DMS153 (cell line): ENCODE results near the gene LTBP1.
"Not testable (repeated sequence)": the region's sequence is repeated elsewhere in the genome, so short reads cannot be mapped to it uniquely, and the experiment has no call there.

Experiments
- DNase-seq: peaks from one replicate; lab custom pipeline; 2025; lab: John Stamatoyannopoulos, UW

LTBP1 gene, protein sequence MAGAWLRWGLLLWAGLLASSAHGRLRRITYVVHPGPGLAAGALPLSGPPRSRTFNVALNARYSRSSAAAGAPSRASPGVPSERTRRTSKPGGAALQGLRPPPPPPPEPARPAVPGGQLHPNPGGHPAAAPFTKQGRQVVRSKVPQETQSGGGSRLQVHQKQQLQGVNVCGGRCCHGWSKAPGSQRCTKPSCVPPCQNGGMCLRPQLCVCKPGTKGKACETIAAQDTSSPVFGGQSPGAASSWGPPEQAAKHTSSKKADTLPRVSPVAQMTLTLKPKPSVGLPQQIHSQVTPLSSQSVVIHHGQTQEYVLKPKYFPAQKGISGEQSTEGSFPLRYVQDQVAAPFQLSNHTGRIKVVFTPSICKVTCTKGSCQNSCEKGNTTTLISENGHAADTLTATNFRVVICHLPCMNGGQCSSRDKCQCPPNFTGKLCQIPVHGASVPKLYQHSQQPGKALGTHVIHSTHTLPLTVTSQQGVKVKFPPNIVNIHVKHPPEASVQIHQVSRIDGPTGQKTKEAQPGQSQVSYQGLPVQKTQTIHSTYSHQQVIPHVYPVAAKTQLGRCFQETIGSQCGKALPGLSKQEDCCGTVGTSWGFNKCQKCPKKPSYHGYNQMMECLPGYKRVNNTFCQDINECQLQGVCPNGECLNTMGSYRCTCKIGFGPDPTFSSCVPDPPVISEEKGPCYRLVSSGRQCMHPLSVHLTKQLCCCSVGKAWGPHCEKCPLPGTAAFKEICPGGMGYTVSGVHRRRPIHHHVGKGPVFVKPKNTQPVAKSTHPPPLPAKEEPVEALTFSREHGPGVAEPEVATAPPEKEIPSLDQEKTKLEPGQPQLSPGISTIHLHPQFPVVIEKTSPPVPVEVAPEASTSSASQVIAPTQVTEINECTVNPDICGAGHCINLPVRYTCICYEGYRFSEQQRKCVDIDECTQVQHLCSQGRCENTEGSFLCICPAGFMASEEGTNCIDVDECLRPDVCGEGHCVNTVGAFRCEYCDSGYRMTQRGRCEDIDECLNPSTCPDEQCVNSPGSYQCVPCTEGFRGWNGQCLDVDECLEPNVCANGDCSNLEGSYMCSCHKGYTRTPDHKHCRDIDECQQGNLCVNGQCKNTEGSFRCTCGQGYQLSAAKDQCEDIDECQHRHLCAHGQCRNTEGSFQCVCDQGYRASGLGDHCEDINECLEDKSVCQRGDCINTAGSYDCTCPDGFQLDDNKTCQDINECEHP (N-terminal part only)

DNA sequence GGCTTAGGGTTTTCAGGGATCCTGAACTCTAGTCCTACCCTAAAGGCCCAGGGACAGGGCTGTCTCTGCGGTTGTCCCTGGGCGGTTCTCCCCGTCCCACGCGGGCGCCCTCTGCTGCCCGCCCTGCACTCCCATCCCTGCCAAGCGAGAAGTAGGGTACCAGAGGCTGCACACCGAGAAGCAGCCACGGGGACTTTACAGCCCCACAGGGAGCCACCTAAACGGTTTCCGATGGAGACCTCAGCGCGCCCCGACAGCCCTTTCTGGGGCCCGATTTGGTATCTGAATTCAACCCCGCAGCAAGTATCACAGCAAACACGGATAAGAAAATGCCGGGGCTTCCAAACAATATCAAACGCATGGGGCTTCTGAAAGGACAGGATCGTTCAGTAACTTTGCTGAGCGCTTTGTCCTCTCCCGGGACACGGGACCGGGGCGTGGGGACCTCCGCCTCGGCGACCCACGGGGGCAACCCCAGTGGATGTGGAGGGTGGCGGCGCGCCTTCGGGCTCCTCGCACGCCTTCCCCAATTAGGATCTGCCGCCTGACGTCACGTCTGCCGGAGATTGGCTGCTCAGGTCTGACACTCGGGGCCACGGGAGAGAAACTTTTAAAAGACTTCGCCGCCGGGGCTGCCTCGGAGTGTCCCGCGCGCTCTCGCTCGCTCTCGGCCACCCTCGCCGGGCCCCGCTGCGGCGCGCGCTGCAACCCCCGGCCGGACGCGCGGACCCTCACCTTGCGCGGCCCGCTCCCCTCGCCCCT lies at the start of gene LTBP1:
TSS of gene LTBP1 (plus strand) at position 640 of the 762 bp plus-strand sequence. CDS start 372 bp downstream, outside the sequence.
- no peak for DNase-seq

DNA sequence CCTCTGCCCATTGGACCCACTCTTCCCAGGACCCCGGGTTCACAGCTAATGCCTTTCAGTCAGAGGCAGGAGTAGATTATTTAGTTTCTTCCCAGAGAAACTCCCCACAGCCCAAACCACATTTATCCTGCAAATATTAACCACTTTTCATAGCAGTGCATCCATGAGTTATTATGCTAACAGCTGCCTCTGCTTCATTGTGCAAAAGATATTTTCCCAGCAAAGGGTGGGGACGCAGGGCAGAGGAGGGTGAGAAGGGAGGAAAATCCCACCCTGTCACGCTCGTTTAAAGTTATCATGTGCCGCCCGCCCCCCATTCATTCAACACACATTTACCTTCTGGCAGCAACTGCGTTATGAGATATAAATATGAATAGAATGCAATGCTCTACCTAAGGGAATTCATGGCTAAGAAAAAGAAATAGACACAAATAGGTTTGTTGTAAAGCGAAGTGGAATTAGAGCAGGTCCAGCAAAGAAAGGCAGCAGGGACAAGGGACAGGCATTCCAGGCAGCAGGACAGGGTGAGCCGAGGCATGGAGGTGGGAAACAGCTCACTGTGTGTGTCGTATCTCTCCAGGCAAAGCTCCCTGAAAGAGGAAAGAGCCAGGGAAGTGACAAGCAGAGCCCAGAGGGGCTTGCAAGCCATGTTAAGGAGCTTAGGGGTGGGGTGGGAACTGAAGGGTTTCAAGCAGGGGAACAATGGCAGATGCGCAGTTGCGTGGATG lies 46.3 kb upstream of the LTBP1 start:
- no peak for DNase-seq

DNA sequence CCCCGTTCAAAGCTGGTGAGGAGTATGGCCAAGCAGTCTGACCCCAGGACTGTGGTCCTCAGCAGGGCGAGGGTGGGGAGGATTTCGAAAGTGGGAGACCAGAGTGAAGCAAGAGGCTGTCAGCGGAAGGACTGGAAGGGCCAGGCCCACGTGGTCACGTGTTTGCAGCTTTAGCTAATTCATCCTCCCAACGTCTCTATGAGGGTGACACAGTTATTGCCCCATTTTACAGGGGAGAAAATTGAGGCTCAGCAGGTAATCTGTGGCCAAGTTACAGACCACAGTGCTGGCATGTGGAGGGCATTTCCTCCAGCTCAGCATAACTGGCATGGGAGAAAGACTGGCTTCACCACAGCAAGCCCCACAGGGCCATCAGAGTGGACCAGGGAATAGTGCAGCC lies 45.4 kb upstream of the LTBP1 start:
- no peak for DNase-seq

DNA sequence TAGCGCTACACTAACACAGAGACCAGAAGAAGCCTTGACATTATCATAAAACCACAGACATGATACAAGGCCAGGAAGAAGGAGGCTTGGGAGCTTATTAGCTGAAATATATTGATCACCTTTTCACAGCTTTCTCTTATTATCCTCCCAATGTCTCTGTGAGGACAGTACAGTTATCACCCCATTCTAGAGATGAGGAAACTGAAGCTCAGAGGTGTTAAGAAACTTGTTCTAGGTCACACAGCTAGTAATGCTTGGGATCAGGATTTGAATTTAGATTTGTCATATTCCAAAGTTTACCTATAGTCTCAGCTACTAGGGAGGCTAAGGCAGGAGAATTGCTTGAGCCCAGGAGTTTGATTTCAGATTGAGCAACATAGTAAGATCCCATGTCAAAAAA lies 44.6 kb upstream of the LTBP1 start:
- no peak for DNase-seq

DNA sequence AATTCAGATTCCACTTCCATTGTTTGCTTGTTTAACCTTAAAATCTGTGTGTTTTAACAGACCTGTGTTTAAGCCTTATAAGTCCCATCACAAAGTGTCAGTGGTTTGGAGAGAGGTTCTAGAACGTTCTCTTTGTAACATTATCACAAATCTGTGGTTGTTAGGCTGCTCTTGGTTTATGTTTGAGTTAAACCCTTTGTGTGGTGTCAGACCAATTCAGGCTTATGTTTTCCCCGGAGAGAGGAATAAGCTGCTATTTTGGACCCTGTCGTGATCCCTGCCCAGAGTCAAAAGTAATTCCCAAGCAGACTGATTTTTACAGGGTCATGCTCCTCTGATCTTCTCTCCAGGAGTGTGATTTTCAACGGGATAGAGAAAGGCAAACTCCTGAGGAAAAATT lies 43.8 kb upstream of the LTBP1 start:
- DNase-seq = no peak

DNA sequence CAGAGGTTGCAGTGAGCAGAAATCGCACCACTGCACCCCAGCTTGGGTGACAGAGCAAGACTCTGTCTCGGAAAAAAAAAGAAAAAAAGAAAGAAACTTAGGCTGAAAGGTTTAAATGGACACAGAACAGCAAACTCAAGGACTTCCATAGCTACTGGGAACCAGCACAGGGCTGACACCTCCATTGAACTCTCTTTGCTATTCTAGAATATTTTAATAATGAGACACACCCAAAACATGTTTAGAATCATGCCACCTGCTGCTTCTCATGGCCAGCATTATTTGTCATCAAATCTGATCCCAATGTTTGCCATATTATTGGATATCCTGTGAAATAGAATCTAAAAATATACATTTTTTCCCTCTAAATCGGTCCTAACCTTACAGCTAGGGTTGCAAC lies 42.7 kb upstream of the LTBP1 start:
- DNase-seq = no peak

DNA sequence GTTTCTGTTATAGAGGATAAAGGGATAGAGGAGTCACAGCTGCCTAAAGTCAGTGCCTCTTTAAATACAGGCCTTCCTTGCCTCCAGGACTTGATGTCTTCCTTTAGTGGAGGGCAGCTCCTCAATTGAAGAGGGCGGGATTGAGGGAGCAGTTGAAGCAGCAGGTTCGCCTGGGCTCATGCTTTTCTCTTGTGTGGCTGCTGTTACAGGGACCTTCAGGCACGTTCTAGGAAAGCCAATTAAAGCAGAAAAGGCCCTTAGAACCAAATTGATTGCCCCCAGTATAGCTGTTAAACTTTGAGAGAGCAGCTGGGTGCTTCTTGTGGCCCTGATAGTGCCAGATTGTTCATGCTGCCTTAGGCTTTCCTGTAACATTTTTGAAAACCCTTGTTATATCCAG lies 42.0 kb upstream of the LTBP1 start:
- DNase-seq = no peak

DNA sequence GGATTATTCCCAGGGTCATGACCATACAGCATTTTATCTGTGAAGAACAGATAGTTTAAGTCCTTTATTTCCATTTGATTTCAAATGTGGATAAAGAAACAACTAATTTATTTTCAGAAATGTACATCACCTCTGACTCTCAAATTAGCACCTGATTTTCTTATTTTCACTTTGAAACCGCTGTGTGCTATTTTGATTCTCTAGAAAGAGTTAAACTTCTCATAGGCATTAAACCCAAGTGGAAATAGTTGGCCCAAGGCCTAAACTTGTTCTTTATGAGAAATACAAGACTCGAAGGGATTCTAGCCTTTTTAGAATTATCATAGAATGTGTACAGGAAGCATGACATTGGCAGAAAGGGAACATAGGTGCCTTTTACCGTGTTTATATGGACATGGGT lies 41.5 kb upstream of the LTBP1 start:
- no peak for DNase-seq

DNA sequence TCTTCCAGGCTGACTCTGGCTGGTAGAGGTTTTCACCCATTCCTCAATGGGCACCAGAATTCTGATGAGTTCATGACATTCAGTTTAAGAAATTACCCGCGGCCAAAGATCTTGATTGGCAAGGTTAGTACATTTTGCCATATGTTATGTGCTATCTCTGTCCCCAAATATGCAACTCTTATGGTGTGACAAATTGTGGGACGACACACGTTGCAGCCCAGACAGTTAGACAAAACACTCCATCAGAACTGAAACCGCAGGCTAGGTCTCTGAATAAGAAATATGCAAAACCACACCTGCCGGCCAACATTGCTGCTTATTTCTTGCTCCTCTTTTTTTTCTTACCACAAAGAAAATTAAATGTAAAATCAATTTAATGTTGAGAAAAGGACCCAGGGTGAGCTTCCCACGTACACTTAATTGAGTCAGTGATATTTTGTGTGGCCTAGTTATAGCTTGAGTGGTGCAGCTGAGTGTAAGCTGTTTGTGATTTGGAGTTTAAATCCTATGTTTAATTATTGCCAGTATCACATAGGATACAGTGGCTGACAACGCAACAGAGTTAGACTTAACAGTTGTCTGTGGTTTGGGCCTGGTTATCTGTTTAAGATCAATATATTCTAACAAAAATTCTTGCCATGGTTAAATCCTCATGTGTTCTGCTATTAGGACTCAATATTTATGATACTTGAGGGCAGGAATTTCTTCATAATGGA lies 35.7 kb upstream of the LTBP1 start:
- DNase-seq = no peak

DNA sequence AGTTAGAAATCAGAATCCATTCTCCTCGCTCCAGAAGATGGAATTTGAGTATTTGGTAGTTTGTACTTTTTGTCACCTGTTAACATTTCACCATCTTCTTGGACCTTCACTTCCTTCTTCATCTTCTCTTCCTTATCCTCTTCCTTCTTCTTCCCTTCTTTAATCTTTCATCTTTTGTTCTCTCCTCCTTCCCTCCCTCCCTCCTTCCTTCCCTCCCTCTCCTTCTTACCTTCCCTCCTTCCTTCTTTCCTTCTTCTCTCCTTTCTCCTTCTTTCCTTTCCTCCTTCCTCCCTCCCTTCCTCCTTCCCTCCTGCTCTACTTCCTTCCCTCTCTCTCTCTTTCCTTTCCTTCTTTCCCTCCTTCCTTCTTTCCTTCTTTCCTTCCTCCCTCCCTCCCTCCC lies 31.1 kb upstream of the LTBP1 start:
- no peak for DNase-seq

DNA sequence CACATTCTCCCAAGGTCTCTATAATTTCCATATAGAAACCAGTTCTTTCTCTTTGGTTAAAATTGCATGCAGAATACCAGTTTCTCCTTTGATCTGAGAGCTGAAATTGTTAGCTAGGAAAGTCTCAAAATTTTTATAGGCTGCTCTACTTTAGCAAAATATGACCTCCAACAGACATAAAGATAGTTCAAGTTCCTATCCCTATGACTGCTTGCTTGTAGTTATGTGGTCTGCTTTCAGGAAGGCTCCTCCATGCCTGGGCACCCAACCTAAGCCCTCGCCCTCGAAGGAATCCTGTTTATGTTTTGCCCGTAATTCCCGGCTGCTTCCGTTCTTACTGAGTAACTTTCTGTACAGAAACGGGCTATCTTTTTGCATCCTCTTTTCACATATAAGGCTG lies 28.0 kb upstream of the LTBP1 start:
- no peak for DNase-seq

DNA sequence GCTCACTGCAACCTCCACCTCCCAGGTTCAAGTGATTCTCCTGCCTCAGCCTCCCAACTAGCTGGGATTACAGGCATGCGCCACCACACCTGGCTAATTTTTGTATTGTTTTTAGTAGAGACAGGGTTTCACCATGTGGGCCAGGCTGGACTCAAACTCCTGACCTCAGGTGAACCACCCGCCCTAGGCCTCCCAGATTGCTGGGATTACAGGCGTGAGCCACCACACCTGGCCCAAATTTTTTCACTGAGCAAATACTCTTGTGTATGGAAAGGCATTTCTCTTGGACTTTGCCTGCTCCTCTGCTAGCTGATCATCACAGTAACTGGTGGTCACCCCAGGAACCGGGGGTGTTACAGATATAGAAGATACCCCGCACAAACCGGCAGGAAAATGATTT lies 26.9 kb upstream of the LTBP1 start:
- DNase-seq = not testable (repeated sequence)

DNA sequence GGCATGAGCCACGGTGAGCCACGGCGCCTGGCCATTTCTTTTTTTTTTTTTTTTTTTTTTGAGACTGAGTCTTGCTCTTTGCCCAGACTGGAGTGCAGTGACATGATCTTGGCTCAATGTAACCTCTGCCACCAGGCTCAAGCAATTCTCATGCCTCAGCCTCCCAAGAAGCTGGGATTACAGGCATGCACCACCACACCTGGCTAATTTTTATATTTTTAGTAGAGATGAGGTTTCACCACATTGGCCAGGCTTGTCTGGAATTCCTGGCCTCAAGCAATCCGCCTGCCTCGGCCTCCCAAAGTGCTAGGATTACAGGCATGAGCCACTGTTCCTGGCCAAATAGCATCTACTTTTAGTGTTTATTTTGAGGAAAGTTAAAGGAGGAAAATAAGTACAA lies 25.3 kb upstream of the LTBP1 start:
- DNase-seq = not testable (repeated sequence)

DNA sequence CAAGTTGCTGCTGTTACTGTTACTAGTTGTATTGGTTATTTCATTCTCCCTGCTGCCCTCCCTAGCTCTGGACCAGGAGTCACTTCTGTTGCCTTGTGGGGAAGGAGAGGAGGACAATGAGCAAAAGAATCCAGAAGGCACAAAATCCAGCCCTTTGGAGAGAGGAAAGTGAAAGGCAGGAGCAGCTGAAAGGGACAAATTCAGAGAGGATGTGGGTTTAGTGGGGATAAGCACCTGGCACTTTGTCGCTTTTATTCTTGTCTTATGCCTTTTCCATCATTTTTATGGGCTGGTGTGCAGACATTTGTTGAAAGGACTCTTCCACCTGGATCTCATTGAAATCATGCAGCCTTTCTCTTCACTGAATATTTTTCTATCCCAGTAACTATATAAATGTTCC lies 24.3 kb upstream of the LTBP1 start:
- no peak for DNase-seq

DNA sequence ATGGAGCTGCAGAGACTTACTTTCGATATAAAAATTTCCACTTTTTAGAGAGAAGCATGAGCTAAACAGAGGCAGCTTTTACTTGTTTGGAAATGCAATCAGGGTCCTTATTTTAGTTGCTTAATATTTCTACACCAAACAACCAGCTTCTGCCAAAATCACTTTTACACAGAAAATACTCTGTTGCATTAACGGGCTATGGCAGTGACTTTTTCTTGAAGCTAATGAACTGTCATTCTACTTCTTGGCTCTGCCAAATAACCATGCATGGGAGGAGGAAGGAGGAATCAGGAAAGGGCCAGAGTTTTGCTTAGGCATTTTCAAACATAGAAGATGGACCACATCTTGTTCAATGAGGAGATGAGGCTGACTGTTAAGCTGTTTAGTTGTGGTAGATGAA lies 23.6 kb upstream of the LTBP1 start:
- no peak for DNase-seq

DNA sequence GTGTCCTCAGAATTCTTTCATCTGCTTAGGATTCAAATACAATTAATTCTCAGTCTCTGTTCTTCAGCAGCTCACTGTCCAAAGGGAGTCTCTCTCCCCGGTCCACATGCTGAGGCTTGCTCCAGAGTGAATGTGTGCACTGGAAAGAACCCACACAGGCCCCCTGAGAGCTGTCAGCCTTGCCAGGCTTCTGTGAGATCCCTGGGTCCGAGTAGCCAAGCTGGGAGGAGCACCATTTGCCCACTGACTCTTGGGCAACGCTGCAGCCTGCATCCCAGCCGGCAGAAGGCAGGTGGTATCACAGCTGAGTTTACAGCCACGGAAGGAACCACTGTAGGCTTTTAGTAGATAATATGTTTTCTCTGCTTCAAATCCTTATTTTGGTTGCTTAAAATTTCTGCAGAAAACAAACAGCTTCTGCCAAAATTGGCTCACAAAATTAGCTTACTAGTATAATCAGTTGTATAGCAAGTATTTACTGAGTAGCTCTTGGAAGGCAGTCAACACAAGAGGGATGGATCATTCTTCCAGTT lies 21.4 kb upstream of the LTBP1 start:
- DNase-seq = no peak

DNA sequence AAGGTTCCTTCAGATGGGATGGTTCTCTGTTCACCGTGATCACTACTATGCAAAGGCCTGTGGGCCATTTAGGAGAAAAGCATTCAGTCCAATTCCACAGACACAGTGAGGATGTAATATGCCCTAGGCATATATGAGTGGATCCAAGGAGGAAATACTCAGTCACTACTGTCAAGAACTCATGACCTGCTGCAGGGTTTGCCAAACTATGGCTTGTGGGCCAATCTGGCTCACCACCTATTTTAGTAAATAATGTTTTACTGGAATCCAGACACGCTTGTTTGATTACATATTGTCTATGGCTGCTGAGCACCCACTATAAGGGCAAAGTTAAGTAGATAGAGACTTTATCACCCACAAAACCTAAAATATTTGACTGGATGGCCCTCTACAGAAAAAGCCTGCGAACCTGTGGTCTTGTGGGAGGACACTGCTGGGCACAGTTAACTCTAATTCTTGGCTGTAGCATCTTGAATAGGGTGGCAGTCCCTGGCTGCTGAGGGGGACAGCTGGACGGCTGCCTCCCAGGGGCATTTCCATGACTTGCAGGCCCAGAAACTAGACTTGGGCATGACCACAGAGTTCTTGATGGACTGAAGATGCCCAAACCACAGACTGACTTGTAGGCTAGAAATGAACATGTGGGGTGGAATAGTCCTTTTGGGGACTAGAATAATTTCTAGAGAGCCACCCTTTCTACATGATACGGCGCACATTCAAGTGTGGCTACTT lies 20.6 kb upstream of the LTBP1 start:
- no peak for DNase-seq

DNA sequence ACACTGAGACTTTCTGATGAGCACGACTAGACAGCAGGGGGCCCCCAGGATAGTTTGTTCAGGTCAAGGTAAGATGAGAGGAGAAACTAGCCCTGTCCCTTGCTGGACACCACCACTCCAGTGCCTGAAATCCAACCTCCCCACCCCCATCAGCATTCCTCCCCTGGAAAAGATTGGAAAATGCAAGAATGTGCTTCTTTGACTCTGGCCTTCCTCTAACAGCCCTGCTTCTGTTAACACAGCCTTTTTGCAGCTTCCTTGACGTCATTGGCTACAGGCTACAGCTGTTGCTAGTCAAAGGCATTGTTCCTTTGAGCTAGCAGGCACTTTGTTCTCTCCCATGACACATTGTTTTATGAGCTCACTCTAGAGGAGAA lies 20.1 kb upstream of the LTBP1 start:
- DNase-seq = no peak

DNA sequence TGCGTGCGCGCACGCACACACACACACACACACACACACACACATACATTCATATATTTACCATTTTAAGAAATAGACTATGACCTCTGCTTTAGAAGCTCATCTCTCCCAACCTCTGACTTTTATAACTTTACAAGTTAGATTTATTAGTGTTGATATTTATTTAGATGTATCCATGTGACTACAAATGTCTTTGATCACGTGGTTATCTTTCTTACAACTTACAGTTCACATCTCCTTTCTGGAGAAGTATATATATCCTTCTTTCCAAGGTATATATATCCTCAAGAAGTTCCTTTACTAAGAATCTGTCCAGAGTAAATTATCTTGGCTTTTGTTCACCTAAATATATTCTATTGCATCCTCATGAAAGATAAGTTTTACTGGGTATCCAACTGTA lies 16.3 kb upstream of the LTBP1 start:
- DNase-seq = no peak

DNA sequence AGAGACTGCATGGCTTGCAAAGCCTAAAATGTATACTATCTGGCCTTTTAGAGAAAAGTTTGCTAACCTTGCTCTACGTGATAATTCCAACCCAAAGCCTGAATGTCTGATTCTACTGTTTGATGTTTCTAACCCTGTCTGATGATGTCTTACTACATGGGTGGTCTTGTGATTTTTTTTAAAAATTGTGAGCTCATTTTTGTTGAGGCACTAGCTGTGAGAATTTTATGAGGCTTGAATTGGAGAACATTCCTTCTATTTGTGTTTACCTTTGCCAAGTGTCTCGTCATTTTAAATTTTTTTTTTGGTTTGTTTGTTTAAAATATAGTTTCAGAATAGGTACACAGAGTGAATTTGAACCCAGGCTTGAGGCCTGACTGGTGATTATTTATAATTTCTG lies 15.2 kb upstream of the LTBP1 start:
- DNase-seq = no peak
